ENCODE results near the gene PKMYT1. TPM values are rescaled to one million over a fixed set of nuclear protein-coding genes. Genes with fewer than 3 reads are reported as not detected.
A peak's percentile ranks its signal among the peaks of the same experiment; 100 is the strongest.

Gene PKMYT1
- total and polyA plus RNA-seq, 9 of the 15 experiments (the other 6 are each of a cell fraction or from before 2014, with no cell fraction given) = 8.7 to 201 (median 37.8) TPM

DNA sequence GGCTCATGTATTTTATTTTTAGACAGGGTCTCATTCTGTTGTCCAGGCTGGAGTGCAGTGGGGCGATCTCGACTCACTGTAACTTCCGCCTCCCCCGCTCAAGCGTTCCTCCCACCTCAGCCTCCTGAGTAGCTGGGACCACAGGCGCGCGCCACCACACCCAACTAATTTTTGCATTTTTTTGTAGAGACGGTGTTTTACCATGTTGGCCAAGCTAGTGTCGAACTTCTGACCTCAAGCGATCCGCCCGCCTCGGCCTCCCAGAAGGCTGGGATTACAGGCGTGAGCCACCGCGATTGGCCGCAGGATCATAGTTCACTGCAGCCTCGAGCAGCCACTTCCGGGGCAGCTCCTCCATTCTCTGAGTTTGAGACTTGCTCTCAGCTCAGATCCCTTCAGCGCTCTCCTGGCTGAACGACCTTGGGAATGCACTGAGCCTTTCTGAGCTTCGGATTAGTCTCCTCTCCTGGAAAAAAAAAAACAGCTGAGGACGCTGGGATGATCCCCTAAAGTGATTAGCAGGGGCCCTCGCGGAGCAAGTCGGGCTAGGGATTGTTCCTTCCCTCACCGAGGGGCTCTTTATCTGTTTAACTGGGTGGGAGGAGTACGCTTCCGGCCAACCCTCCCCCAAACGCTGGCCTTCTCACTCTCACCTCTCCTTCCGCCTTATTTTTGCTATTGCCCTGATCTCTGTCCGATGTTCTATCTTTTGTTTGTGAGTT is 1.1 kb upstream of the PKMYT1 start (continued):
- TF ChIP-seq NUFIP1 (IDR thresholded peaks at IDR 0.05; ENCODE audit: partially characterized antibody) (no peak), PPARD (CRISPR knock-in tag; IDR thresholded peaks at IDR 0.05) (no peak), ETV1 (tag; conservative IDR thresholded peaks at IDR 0.05; ENCODE audit: low read depth) (peak; percentile 88), NR2F6 (CRISPR knock-in tag; IDR thresholded peaks at IDR 0.05) (no peak), SMAD2 (IDR thresholded peaks at IDR 0.05; ENCODE audit: low read depth, low read length) (no peak), PCBP2 (IDR thresholded peaks at IDR 0.05; ENCODE audit: low read depth, low read length, poor library complexity, severe bottlenecking) (no peak), SRSF7 (optimal IDR thresholded peaks at IDR 0.05; ENCODE audit: low read depth, low read length) (no peak), FIP1L1 (IDR thresholded peaks at IDR 0.05; ENCODE audit: low read depth, low read length, poor library complexity, severe bottlenecking) (no peak), RNF219 (CRISPR knock-in tag; IDR thresholded peaks at IDR 0.05) (no peak), NR4A1 (CRISPR knock-in tag; IDR thresholded peaks at IDR 0.05) (no peak), NR4A1 (tag; IDR thresholded peaks at IDR 0.05) (no peak), POLR2H (tag; IDR thresholded peaks at IDR 0.05; ENCODE audit: low read depth) (peak; percentile 67; the same call in 1 of the 2 replicates), CBFB (CRISPR knock-in tag; IDR thresholded peaks at IDR 0.05) (no peak), ZNF740 (CRISPR knock-in tag; IDR thresholded peaks at IDR 0.05) (no peak), ZNF740 (tag; IDR thresholded peaks at IDR 0.05) (no peak; a peak in 1 of 4 replicates)
- TF ChIP-seq, protein P1, sequence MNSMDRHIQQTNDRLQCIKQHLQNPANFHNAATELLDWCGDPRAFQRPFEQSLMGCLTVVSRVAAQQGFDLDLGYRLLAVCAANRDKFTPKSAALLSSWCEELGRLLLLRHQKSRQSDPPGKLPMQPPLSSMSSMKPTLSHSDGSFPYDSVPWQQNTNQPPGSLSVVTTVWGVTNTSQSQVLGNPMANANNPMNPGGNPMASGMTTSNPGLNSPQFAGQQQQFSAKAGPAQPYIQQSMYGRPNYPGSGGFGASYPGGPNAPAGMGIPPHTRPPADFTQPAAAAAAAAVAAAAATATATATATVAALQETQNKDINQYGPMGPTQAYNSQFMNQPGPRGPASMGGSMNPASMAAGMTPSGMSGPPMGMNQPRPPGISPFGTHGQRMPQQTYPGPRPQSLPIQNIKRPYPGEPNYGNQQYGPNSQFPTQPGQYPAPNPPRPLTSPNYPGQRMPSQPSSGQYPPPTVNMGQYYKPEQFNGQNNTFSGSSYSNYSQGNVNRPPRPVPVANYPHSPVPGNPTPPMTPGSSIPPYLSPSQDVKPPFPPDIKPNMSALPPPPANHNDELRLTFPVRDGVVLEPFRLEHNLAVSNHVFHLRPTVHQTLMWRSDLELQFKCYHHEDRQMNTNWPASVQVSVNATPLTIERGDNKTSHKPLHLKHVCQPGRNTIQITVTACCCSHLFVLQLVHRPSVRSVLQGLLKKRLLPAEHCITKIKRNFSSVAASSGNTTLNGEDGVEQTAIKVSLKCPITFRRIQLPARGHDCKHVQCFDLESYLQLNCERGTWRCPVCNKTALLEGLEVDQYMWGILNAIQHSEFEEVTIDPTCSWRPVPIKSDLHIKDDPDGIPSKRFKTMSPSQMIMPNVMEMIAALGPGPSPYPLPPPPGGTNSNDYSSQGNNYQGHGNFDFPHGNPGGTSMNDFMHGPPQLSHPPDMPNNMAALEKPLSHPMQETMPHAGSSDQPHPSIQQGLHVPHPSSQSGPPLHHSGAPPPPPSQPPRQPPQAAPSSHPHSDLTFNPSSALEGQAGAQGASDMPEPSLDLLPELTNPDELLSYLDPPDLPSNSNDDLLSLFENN (IDR thresholded peaks at IDR 0.05; ENCODE audit: low read depth in 2 of 2, low read length in 2 of 2) = no peak; a peak in 1 of 4 replicates
- TF ChIP-seq, protein P2, sequence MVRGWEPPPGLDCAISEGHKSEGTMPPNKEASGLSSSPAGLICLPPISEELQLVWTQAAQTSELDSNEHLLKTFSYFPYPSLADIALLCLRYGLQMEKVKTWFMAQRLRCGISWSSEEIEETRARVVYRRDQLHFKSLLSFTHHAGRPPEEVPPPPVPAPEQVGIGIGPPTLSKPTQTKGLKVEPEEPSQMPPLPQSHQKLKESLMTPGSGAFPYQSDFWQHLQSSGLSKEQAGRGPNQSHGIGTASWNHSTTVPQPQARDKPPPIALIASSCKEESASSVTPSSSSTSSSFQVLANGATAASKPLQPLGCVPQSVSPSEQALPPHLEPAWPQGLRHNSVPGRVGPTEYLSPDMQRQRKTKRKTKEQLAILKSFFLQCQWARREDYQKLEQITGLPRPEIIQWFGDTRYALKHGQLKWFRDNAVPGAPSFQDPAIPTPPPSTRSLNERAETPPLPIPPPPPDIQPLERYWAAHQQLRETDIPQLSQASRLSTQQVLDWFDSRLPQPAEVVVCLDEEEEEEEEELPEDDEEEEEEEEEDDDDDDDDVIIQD (CRISPR knock-in tag; IDR thresholded peaks at IDR 0.05) = no peak
